HCT116 (cell line): ENCODE results near the gene PREX1. TPM values are rescaled to one million over a fixed set of nuclear protein-coding genes. Genes with fewer than 3 reads are reported as not detected.

Experiments
- ATAC-seq: fragments of 200-7000 bp; cut with Tn5 transposase; 2 replicates; pipeline ENCODE4 v1.9.1; 2020; ENCODE audit warnings: mild to moderate bottlenecking, moderate library complexity
- BruUV-seq: library from RNA; stranded (reverse); fragments of 400-500 nt; replicated peaks from 2 replicates; lab custom pipeline; 2021; lab: Mats Ljungman, UMichigan
- CTCF ChIA-PET: fragments of 300-600 bp; sonication (Branson Sonifier 250); formaldehyde crosslinking; loops from one replicate; lab custom pipeline; 2021; ENCODE audit warnings: antibody characterized with exemption; lab: Charles Lee
- POLR2A ChIA-PET: fragments of 300-600, 350-600 bp; sonication (Branson Sonifier 250); formaldehyde crosslinking; loops from one replicate; lab custom pipeline; 2021; ENCODE audit warnings: antibody characterized with exemption; lab: Charles Lee
- RAD21 ChIA-PET, 2 experiments: fragments of 300-600 bp; sonication (Branson Sonifier 250); formaldehyde crosslinking; loops; one replicate each; lab custom pipeline; 2023; ENCODE audit warnings: low total read pairs in 2 of 2; ENCODE audit not compliant: uncharacterized antibody in 2 of 2, unreplicated experiment in 2 of 2, low non-redundant PET in 1 of 2; lab: Charles Lee
- DNase-seq: peaks from one replicate; pipeline ENCODE4 v3.0.0-alpha.2; 2010; ENCODE audit warnings: low read depth, low spot score
- H2AFZ ChIP-seq: fragments of 200-600 bp; shearing (Covaris generic), sonication (generic); 2 replicates; pipeline ENCODE4 v1.6.1; 2017; ENCODE audit warnings: low read depth, mixed run types, mixed read lengths, antibody characterized with exemption, low read length; ENCODE audit not compliant: poor library complexity, severe bottlenecking
- H3K27ac ChIP-seq: 2 replicates; pipeline ENCODE4 v1.5.1; 2012; ENCODE audit warnings: low read depth, low read length
- H3K27me3 ChIP-seq: fragments of 200-600 bp; sonication (generic); 2 replicates; pipeline ENCODE4 v1.6.1; 2016; ENCODE audit warnings: mixed run types, low read length, mixed read lengths; ENCODE audit not compliant: insufficient read depth
- H3K36me3 ChIP-seq, 2 experiments: fragments of 200-500 bp in 1 of 2; fragments of 200-600 bp in 1 of 2; sonication (Bioruptor generic) in 1 of 2; sonication (generic) in 1 of 2; 2 replicates each; pipeline versions ENCODE4 v1.5.1 to v1.6.1; 2014 to 2016; ENCODE audit warnings: low read length in 2 of 2, inconsistent platforms in 1 of 2, mixed read lengths in 1 of 2, mixed run types in 1 of 2; ENCODE audit not compliant: insufficient read depth in 2 of 2, control insufficient read depth in 1 of 2
- H3K4me1 ChIP-seq, 2 experiments: fragments of 200-600 bp in 1 of 2; sonication (generic) in 1 of 2; 2 replicates each; pipeline versions ENCODE4 v1.5.1 to v1.6.1; 2012 to 2017; ENCODE audit warnings: low read length in 2 of 2, inconsistent platforms in 1 of 2, mild to moderate bottlenecking in 1 of 2, mixed read lengths in 1 of 2, mixed run types in 1 of 2, moderate library complexity in 1 of 2; ENCODE audit not compliant: insufficient read depth in 2 of 2, control insufficient read depth in 1 of 2
- H3K4me2 ChIP-seq: fragments of 200-600 bp; sonication (generic); 2 replicates; pipeline ENCODE4 v1.6.1; 2017; ENCODE audit warnings: mixed run types, low read length, mixed read lengths
- H3K4me3 ChIP-seq, 2 experiments: fragments of 200-600 bp in 1 of 2; sonication (generic) in 1 of 2; replicated peaks in 1 of 2; 2 replicates each; pipeline ENCODE4 v1.5.1; 2011 to 2016; ENCODE audit warnings: low read length in 2 of 2, control low read depth in 1 of 2, low read depth in 1 of 2, mild to moderate bottlenecking in 1 of 2, mixed read lengths in 1 of 2, mixed run types in 1 of 2
- H3K79me2 ChIP-seq: fragments of 200-600 bp; sonication (generic); 2 replicates; pipeline ENCODE4 v1.6.1; 2017; ENCODE audit warnings: mild to moderate bottlenecking, mixed run types, low read length, moderate library complexity, mixed read lengths; ENCODE audit not compliant: insufficient read depth
- H3K9ac ChIP-seq: fragments of 200-600 bp; sonication (generic); 2 replicates; pipeline ENCODE4 v1.6.1; 2016; ENCODE audit warnings: low read length, mixed read lengths
- H3K9me2 ChIP-seq: fragments of 200-600 bp; sonication (generic), shearing (Covaris generic); 2 replicates; pipeline ENCODE4 v1.6.1; 2017; ENCODE audit warnings: mixed run types, mild to moderate bottlenecking, moderate library complexity; ENCODE audit not compliant: insufficient read depth
- H3K9me3 ChIP-seq, 2 experiments: fragments of 200-500 bp in 1 of 2; fragments of 200-600 bp in 1 of 2; sonication (Bioruptor generic) in 1 of 2; sonication (generic) in 1 of 2; 2 replicates each; pipeline ENCODE4 v1.6.1; 2014 to 2017; ENCODE audit warnings: low read length in 2 of 2, mixed read lengths in 2 of 2, inconsistent platforms in 1 of 2, low read depth in 1 of 2, mild to moderate bottlenecking in 1 of 2, mixed run types in 1 of 2, moderate library complexity in 1 of 2; ENCODE audit not compliant: control insufficient read depth in 1 of 2, insufficient read depth in 1 of 2
- H4K20me1 ChIP-seq: fragments of 200-600 bp; sonication (generic), shearing (Covaris generic); 2 replicates; pipeline ENCODE4 v1.6.1; 2017; ENCODE audit warnings: mixed run types, mild to moderate bottlenecking, moderate library complexity; ENCODE audit not compliant: insufficient read depth
- CEBPB ChIP-seq: IDR thresholded peaks from 2 replicates; pipeline ENCODE4 v1.6.1; 2012; ENCODE audit warnings: low read depth
- CTCF ChIP-seq, 3 experiments: fragments of 200-600 bp in 1 of 3; sonication (generic) in 1 of 3; IDR thresholded peaks in 2 of 3; conservative IDR thresholded peaks in 1 of 3; 2 replicates each; pipeline ENCODE4 v1.5.1; 2012 to 2017; ENCODE audit warnings: low read depth in 2 of 3, low read length in 2 of 3, antibody characterized with exemption in 1 of 3, borderline replicate concordance in 1 of 3, control low read depth in 1 of 3, mild to moderate bottlenecking in 1 of 3, mixed read lengths in 1 of 3, mixed run types in 1 of 3, moderate library complexity in 1 of 3; ENCODE audit not compliant: insufficient read depth in 1 of 3
- EGR1 ChIP-seq: IDR thresholded peaks from 2 replicates; pipeline ENCODE4 v1.6.1; 2012; ENCODE audit warnings: low read depth
- ELF1 ChIP-seq: IDR thresholded peaks from 2 replicates; pipeline ENCODE4 v1.6.1; 2012; ENCODE audit warnings: low read depth, borderline replicate concordance
- EZH2 ChIP-seq: fragments of 200-600 bp; sonication (generic); IDR thresholded peaks from 2 replicates; pipeline ENCODE4 v1.6.1; 2017; ENCODE audit warnings: antibody characterized with exemption, mixed run types
- EZH2phosphoT487 ChIP-seq: fragments of 200-600 bp; IDR thresholded peaks from 2 replicates; pipeline ENCODE4 v1.6.1; 2018; ENCODE audit warnings: antibody characterized with exemption, borderline replicate concordance
- FOSL1 ChIP-seq: IDR thresholded peaks from 2 replicates; pipeline ENCODE4 v1.6.1; 2012; ENCODE audit warnings: low read depth
- POLR2A ChIP-seq: IDR thresholded peaks from 2 replicates; pipeline ENCODE4 v1.7.0; 2011; ENCODE audit warnings: borderline replicate concordance; ENCODE audit not compliant: insufficient read depth, insufficient read length; ENCODE audit errors: extremely low read depth
- SIN3A ChIP-seq: IDR thresholded peaks from 2 replicates; pipeline ENCODE4 v1.6.1; 2012; ENCODE audit warnings: low read depth
- SP1 ChIP-seq: IDR thresholded peaks from 2 replicates; pipeline ENCODE4 v1.6.1; 2012; ENCODE audit warnings: low read depth
- SRF ChIP-seq: IDR thresholded peaks from 2 replicates; pipeline ENCODE4 v1.6.1; 2012; ENCODE audit warnings: low read depth
- TCF7L2 ChIP-seq: IDR thresholded peaks from 2 replicates; pipeline ENCODE4 v1.7.0; 2011; ENCODE audit warnings: borderline replicate concordance, inconsistent platforms; ENCODE audit not compliant: insufficient read depth, insufficient read length; ENCODE audit errors: extremely low read depth
- YY1 ChIP-seq: IDR thresholded peaks from 2 replicates; pipeline ENCODE4 v1.6.1; 2011; ENCODE audit warnings: low read length, low read depth, moderate library complexity, mild to moderate bottlenecking; ENCODE audit not compliant: insufficient replicate concordance; ENCODE audit errors: extremely low read depth
- ZFX ChIP-seq: fragments of 450-650 bp; IDR thresholded peaks from 2 replicates; pipeline ENCODE4 v1.6.1; 2017
- intact Hi-C: fragments of 100-400 bp; cut with micrococcal nuclease; formaldehyde crosslinking; loops from 2 replicates; pipeline ENCODE4 v1.10.0; 2022
- total RNA-seq: library from RNA; stranded (reverse); gene quantifications from one replicate; pipeline ENCODE4 v1.2.1, GENCODE V29; 2021; ENCODE audit not compliant: unreplicated experiment
- TF ChIP-seq, protein P1 (sequence below): IDR thresholded peaks from 2 replicates; pipeline ENCODE4 v1.6.1; 2012; ENCODE audit warnings: low read depth

PREX1 gene
- total RNA-seq, 1 experiment from 2014 or later: 6.1 TPM

- CTCF ChIA-PET: no interaction called here
- no peak overlapping the region for H3K27ac ChIP-seq
- H3K9me3 ChIP-seq: no peaks in the 10 kb centered on the region
- no peak for TF ChIP-seq CEBPB
- TF ChIP-seq ZFX: no peak
- no peak for TF ChIP-seq EZH2phosphoT487
- no peak for TF ChIP-seq ELF1
- TF ChIP-seq YY1: no peak
- no peak for TF ChIP-seq EZH2
- TF ChIP-seq SP1: no peak
- TF ChIP-seq TCF7L2: no peak
- TF ChIP-seq FOSL1: no peak
- no peak for TF ChIP-seq EGR1
- no peak for TF ChIP-seq CTCF (IDR thresholded peaks at IDR 0.05 in 2 of 3, conservative IDR thresholded peaks at IDR 0.05 in 1 of 3; ENCODE audit: borderline replicate concordance in 1 of 3, insufficient read depth in 1 of 3, low read depth in 2 of 3, low read length in 2 of 3)
- TF ChIP-seq SIN3A: no peak
- TF ChIP-seq, protein P1, sequence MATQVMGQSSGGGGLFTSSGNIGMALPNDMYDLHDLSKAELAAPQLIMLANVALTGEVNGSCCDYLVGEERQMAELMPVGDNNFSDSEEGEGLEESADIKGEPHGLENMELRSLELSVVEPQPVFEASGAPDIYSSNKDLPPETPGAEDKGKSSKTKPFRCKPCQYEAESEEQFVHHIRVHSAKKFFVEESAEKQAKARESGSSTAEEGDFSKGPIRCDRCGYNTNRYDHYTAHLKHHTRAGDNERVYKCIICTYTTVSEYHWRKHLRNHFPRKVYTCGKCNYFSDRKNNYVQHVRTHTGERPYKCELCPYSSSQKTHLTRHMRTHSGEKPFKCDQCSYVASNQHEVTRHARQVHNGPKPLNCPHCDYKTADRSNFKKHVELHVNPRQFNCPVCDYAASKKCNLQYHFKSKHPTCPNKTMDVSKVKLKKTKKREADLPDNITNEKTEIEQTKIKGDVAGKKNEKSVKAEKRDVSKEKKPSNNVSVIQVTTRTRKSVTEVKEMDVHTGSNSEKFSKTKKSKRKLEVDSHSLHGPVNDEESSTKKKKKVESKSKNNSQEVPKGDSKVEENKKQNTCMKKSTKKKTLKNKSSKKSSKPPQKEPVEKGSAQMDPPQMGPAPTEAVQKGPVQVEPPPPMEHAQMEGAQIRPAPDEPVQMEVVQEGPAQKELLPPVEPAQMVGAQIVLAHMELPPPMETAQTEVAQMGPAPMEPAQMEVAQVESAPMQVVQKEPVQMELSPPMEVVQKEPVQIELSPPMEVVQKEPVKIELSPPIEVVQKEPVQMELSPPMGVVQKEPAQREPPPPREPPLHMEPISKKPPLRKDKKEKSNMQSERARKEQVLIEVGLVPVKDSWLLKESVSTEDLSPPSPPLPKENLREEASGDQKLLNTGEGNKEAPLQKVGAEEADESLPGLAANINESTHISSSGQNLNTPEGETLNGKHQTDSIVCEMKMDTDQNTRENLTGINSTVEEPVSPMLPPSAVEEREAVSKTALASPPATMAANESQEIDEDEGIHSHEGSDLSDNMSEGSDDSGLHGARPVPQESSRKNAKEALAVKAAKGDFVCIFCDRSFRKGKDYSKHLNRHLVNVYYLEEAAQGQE: no peak
- no peak for TF ChIP-seq SRF
- TF ChIP-seq POLR2A: no peak
- no peak overlapping the region for H3K4me3 ChIP-seq
- no TSS peak for BruUV-seq
- no peaks in the 10 kb centered on the region for H3K4me1 ChIP-seq
- RAD21 ChIA-PET: interaction anchor here in 1 of 2 experiments (0.7 kb wide), 1 partner anchor 48 kb away, joined by 4 read pairs; no protein-coding TSS in a partner anchor
- ATAC-seq (no peak), DNase-seq (no peak)
- H3K9me2 ChIP-seq: no peaks in the 10 kb centered on the region
- no peaks in the 10 kb centered on the region for H3K27me3 ChIP-seq
- intact Hi-C loops: no loop called here
- H3K79me2 ChIP-seq: no peaks in the 10 kb centered on the region
- no peaks in the 10 kb centered on the region for H4K20me1 ChIP-seq
- no peak overlapping the region for H3K4me2 ChIP-seq
- POLR2A ChIA-PET: no interaction called here
- H3K36me3 ChIP-seq: no peaks in the 10 kb centered on the region
- no peak overlapping the region for H3K9ac ChIP-seq
- H2AFZ ChIP-seq: no peak overlapping the region
Measured at GRCh38 chr20:48740292-48740649, 87.5 kb downstream of the PREX1 start.
